GM12892 (cell line): ENCODE data around the gene VSTM2B.

Source experiments
- POLR2A ChIP-seq: IDR thresholded peaks from 2 replicates; pipeline ENCODE4 v1.6.1; 2011; ENCODE audit warnings: low read depth, low read length, control low read depth
- POLR2AphosphoS5 ChIP-seq: IDR thresholded peaks from 2 replicates; pipeline ENCODE4 v1.6.1; 2011; ENCODE audit warnings: low read depth, low read length, control low read depth
- TAF1 ChIP-seq: IDR thresholded peaks from 2 replicates; pipeline ENCODE4 v1.6.1; 2011; ENCODE audit warnings: low read depth, mild to moderate bottlenecking, control low read depth, low read length, borderline replicate concordance

- TF ChIP-seq POLR2A (no peak), TAF1 (no peak), POLR2AphosphoS5 (no peak)
These were observed 12.9 kb downstream of the VSTM2B start for GRCh38 chr19:29538651-29539050.
